Amygdala (tissue), 56 donors: ENCODE measurements around the gene VSIG8.
"Not testable (repeated sequence)": the region's sequence is repeated elsewhere in the genome, so short reads cannot be mapped to it uniquely, and the experiment has no call there.

Experiments
- DNase-seq, 56 donors: peaks; one replicate each; lab custom pipeline; 2025; lab: John Stamatoyannopoulos, UW

VSIG8 gene, protein sequence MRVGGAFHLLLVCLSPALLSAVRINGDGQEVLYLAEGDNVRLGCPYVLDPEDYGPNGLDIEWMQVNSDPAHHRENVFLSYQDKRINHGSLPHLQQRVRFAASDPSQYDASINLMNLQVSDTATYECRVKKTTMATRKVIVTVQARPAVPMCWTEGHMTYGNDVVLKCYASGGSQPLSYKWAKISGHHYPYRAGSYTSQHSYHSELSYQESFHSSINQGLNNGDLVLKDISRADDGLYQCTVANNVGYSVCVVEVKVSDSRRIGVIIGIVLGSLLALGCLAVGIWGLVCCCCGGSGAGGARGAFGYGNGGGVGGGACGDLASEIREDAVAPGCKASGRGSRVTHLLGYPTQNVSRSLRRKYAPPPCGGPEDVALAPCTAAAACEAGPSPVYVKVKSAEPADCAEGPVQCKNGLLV

DNA sequence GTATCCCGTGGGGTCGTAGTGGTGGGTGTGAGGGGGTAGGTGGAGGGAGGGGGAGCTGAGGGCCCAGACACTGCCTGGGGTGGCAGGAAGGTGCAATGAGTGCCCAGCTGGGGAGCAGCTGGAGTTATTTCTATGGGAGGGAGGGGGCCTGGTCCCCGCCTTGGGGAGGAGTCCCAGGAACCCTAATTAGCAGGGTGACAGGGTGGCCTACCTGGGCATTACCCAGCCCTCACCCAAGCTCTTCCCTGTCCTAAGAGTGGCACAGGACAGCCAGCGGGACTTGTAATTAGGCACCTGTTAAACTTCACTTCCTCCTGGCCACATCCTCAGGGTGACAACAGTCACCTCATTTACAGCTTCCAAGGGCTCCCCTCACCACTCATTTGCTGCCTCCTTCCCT is at the start of gene VSIG8:
Gene VSIG8 (minus strand): TSS at position 101 of the 400 bp plus-strand sequence. CDS start 136 bp downstream, outside the sequence.
- DNase-seq = no peak

DNA sequence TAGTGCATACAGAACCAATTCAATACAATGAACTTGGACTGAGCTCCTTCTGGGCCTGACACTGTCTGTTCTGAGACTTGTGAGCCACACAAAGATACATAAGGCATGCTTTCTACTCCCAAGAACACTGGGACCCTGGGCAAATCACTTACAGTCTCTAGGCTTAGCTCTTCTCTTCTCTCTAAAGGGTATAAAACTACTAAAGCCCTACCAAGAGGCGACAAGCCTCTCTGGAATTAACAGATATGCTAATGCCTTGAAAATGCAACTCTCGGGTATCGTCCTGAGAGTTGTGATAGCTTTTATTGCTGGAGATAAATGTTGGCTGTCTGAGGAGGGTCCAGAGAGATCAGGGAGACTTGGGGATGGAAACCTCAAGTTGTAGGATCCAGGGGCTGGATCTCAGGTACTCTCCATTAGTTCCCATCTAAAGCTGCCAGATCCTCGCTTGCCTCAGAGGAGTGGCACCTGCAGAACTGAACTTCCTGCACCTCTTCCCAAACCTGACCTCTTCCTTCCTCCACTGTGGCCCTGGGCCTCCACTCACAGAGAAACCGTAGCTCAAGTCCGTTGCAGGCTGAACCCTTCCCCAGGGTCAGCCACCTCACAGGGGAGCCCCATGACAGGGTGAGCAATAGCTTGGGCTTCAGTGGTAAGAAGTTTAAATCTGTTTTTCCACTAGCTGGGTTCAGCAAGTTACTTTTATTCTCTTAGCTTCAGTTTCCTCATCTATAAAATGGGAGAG is 49.0 kb upstream of the VSIG8 start:
- no peak for DNase-seq

DNA sequence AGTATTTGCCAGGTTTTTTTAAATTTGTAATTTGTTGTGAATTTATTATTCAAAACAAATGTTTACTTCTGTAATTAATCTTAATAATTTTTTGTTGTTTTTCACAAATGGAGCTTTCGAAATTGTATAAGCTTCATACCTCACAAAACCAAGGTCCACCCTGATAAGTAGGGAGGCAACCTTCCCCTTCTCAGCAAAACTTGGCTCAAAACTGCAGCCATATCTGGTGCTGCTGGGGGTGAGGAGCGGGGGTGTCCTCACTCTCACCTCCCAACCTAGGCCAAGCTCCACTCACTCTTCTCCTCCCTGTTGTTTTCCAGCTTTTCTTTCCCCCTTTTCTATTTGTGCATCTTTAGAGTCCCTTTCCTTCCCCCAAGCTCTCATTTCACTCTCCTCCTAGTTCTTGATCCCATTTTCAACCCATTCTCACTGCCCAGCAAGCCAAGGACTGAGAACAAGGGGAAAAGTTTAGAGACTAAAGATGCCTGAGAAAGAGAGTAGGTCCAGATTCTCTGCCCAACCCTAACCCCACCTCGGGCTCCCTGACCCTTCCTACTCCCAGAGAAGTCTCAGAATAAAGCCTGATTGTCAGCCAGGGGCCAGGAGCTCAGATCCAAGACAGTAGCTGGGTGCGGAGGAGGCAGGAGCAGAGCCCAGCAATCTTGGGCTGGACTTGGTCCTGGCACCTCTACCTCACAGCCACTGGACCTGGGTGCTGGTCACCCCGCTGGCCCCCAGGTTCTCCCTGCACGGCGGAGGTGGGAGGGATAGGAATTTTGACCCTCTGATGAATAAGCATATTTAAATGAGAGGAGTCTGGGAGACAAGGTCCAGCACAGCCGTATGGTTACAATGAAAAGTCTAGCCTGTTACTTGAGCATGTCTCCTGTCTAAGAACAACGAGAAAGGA is 45.8 kb upstream of the VSIG8 start:
- DNase-seq = no peak

DNA sequence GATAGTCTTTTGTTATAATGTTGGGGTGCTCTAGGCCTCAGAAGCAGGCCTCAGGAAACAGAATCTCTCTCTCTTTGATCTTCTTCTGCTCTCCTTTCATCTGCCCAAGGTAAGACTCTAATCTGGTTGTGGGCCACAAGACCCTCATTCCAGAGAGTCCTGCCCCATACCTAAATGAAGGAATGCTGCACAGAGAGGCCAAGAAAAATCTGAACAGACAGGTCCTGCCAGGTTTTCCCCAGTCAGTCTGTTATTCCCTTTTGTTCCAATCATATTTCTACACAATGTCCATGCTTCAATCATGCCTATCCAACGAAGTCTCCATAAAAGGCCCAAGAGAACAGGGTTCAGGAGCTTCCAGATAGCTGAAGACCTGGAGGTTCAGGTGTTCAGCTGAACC is 44.5 kb upstream of the VSIG8 start:
- no peak for DNase-seq

DNA sequence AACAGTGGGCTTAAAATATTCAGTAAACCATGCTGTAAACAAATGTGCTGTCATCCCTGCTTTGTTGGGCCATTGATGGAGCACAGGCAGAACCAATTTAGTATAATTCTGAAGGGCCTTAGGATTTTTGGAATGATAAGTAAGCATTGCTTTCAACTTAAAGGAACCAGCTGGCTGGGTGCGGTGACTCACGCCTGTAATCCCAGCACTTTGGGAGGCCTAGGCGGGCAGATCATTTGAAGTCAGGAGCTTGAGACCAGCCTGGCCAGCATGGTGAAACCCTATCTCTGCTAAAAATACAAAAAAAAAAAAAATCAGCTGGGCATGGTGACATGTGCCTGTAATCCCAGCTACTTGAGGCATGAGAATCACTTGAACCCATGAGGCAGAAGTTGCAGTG is 41.6 kb upstream of the VSIG8 start:
- DNase-seq = not testable (repeated sequence)

DNA sequence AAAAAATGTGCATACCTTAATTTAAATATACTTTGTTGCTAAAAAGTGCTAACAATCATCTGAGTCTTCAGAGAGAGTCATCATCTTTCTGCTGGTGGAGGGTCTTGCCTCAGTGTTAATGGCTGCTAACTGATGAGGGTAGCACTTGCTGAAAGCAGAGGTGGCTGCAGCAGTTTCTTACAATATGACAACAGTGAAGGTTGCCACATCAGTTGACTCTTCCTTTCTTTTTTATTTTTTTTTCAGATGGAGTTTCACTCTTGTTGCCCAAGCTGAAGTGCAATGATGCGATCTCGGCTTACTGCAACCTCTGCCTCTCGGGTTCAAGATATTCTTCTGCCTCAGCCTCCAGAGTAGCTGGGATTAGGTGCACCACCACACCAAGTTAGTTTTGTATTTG is 40.1 kb upstream of the VSIG8 start:
- no peak for DNase-seq

DNA sequence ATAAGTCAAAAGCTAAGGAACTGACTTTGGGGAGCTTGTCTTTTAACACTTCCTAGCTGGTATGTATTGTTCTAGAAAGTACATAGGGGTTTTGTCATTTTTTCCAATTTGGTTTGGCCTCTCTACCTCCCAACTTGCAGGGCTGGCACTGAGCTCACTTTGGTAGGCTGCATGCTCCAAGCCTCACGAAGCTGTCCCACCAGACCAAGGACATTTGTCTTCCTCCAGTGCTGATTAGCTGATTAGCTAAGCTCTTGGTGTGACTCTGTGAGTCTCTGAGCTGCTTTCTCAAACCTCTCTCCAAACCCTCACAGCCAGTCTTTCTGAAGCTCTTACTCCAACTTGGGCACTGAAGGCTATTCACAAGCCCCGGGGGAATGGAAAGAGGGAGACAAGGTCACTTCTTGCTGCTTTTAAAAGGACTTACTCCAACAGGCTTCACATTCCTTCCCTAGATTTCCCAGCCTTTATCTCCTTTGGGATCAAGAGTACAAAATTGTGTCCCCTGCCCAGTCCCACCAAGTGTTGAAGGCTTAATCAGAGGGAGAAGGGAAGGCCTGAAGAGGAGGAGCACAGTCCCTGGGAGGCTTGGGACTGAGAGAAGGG is 38.4 kb upstream of the VSIG8 start:
- no peak for DNase-seq

DNA sequence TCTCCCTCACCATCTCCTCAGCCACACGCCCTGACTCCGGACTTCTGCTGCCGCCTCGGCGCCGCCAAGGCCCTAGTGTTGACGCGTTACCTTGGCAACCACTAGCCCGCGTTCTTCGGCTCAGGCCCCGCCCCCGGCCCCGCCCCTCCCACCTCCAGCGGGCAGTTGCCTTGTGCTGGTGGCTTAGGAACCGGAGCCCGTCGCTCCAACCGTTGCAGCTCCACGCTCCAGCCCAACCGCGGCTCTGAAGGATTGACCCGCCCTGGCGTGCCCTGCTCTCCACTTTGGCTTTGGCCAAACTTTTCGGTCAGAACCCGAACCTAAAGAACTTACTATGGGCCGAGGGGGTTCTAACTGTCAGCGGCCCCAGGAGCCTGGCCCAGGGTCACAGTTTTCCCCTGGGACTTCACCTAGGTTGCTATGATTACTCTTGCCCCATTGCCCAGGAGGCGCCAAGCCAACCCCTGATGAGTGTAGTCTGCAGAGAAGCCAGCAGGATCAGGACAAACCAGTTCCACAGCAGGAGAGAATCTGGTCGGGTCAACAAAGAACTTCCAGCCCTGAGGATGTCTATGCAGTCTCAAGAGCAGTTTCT is 37.7 kb upstream of the VSIG8 start, which contains the start of gene CFAP45:
Gene CFAP45 (minus strand): TSS at position 80 of the 595 bp plus-strand sequence. CDS start 67 bp downstream, at position 13.
- peak in 3 of 56 donors; percentile 5 to 31 (median 23) for DNase-seq

DNA sequence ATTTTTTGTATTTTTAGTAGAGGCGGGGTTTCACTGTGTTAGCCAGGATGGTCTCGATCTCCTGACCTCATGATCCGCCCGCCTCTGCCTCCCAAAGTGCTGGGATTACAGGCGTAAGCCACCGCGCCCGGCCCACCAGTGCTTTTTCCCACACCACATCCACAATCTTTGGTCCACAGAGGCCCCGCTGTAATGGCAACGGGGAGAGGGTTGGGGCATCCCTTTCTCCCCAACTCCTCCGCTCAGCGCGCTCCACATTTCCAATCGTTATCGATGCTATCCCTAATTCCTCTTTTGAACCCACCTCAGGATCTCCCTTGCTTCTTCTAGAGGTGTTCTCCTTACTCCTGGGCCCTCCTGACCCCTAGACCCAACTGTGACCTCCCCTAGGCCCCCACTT is 37.2 kb upstream of the VSIG8 start:
- not testable (repeated sequence) for DNase-seq

DNA sequence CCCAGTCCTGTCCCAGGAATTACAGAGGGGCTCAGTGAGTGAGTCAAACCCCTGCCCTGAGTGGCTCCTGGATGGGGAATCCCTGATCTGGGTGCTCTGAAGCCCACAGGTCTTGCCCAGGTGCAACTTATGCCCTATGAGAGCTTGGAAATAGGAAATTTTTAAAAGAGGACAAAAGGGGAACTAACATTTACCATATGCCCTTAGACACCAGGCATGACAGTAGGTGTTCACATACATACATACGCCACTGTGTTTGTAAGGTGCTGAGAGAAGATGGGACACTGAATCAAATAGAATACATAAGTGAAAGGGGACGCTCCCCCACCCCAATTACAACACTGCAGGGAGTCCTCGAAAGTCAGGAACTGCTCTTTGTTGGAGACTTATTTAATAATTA is 36.1 kb upstream of the VSIG8 start:
- no peak for DNase-seq

DNA sequence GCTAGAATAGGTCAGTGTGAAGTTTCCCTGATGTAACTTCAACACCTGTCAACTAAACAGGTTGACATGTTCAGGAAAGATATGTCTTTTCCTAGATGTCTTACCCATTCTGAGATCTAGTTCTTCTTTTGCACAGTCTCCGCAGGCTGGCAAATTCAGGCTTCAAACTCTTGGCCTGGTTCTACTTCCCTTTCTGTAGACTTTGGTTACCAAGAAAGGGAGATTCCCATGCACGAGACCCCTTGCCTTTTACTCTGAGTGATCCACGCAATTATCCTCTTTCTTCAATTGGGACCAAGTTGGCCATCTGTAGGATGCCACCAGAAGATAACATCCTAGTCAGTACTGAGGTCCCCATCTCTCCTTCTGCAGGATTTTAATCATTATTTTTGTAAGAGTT is 35.5 kb upstream of the VSIG8 start:
- peak in 1 of 56 donors; percentile 7 for DNase-seq

DNA sequence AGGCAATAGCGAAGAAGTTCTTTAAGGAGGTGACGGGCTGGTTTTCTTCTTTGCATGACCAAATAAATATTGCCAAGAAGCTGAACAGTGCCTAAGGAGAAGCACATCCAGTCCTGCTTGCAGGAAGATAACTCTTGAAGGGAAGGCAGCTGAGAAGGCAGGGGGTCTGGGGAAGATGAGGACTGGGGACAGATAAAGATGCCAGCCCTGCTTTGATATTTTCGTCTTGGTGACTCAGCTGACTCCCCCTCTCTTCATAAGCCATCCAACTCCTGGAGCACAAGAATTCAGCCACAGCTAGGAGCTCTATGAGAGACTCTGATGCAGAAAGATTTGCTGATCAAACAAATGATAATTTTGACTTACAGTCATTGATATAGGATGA is 34.1 kb upstream of the VSIG8 start:
- DNase-seq = peak in 1 of 56 donors; percentile 11

DNA sequence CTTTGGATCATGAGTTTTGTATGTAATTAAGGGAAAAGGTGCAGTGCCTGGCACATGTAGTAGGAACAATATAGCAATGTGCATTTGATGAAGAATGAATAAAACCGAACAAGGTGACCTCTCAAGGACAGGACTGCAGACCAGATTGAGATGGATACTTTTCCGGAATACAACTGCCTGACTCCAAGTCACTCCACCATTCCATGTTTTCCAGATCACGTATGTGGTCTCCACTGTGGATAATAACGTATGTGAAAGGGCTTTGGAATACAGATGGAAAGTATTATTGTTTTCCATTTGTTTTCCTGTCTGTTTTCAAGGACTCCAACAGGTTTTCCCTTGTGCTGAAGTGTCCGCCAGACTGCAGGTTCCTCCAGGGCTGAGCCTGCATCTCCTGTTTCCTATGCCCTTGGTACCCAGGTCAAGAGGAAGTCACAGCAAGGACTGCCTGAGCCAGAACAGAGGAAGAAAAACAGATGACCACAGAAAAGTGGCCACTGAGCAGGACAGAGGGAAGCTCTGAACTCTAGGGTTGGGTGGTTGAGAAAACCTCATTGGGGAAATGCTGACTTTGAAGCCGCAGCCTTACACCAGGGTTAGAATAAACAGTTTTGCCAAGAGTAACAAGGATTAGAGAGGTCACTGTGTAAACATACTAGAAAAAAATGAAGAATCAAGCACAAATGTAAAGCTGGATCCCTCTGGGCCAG is 33.5 kb upstream of the VSIG8 start:
- DNase-seq = peak in 3 of 56 donors; percentile 10 to 21 (median 17)

DNA sequence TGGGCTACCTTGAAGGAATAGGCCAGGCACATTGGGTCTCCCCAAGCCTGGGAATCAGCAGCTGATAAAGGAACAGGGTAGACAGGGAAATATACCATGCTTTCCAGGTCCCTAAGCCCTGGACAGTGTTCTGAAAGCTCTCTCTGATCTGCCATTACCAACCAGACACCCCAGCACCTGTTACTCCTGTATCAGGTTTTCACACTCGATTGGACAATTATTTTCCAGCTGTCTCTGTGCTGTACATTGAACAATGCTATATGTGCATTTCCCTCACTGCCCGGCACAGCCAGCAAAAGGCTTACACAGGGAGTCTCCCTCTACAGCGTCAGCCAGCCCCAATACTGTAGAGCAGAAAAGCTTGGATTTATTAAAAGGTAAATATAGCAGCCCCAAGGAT is 32.8 kb upstream of the VSIG8 start:
- no peak for DNase-seq

DNA sequence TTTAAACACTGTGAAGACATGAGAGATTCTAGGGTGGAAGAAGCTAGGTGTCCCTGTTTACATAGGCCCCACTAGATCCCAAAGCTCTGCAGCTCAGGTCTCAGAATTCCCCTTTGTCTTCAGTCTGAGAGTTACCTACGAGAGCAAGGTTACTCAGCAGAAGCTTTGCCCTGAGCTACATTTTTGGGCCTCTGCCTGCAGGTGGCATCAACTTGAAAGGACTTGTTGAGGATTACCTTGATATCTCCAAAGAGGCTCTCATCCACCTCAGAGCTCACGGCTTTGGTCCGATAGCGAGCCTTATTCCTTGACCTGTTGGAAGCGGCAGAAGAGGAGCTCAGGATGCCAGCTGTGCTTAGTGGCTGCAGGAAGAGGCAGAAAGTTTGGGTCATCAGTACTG is 30.5 kb upstream of the VSIG8 start:
- DNase-seq = no peak

DNA sequence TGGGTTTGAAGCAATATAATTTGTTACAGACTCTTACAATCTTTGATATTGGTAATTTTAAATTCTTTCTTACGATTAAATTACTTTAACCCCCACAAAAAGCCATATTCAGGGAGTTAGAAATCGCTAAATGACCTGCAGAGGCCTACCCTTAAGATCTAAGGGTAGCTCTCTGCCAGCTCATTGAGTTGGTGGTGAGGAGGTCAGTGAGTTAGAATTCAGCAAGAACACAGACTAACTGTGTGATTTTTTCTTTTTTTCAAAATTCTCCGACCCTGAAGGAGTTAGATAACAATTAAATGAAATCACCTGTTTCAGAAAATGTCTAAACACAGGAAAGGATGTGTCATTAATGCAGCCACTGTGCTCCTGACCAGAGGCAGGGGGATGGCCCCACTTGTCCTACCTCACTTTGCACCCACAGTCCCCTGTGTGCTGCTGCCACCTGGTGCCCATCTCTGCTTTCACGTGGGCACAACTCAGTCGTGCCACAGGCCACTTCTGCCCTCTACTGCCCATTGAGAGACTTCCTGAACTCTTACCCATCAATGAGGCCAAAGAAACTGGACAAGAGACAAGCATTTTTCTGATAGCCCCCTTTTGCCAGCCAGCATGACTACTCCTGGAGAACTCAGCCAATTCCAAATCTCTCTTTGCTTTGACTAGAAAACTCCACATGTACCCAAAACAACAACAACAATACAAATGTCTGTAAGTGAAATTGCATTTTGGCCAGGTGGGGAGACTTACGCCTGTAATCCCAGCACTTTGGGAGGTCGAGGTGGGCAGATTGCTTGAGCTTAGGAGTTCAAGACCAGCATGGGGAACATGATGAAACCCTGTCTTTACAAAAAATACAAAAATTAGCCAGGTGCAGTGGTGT is 29.1 kb upstream of the VSIG8 start:
- DNase-seq = peak in 54 of 56 donors; percentile 14 to 88 (median 61)

DNA sequence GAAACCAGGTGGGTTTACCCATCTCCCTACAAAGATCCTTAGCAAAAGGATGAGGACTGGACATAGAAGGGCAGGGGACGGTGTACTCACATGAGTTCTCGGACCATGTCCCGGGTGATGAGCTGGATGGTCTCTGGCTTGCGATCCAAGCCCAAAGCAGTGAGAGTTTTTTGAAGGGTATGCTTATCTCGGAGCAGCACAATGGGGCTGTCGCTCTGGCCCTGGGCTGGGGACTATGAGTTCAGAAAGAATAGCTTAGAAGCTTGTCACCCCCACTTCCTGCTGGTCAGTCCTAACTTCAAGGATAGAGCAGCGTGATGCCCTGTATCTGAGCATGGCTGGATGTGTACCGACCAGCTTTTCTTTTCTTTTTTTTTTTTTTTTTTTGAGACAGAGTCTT is 27.9 kb upstream of the VSIG8 start:
- DNase-seq = no peak

DNA sequence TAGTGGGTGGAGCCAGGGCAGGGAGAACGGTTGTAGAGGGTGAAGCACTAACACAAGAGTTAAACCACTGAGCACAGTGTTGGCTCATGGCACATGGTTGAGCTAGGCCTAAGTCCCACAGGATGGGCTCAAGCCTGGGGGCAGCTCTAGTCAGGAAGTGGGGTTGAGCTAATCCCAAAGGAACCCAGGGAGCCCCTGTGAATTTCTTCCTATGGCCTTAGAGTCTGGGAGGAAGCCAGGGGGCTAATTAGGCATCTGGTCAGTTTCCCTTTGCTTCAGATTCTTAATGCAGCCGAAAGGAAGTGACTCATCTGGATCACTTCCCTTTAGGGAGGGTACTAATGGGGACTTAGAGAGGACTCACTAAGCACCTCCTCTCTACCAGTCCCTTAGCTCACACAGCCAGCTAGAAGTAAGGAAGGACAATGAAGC is 27.4 kb upstream of the VSIG8 start:
- DNase-seq = peak in 2 of 56 donors; percentile 7 to 12
